Stimulated activated CD4-positive, alpha-beta T cell treated with anti-CD3 and anti-CD28 coated beads, Interleukin-4, amount 100 ng/mL, for 1 hour (primary cell): Measurements from ENCODE around the gene ITGA2.
"Not testable (repeated sequence)": the region's sequence is repeated elsewhere in the genome, so short reads cannot be mapped to it uniquely, and the experiment has no call there.

ENCODE experiments used
- DNase-seq: peaks from one replicate; pipeline ENCODE4 v3.0.0-alpha.2; 2020

Gene ITGA2

DNA sequence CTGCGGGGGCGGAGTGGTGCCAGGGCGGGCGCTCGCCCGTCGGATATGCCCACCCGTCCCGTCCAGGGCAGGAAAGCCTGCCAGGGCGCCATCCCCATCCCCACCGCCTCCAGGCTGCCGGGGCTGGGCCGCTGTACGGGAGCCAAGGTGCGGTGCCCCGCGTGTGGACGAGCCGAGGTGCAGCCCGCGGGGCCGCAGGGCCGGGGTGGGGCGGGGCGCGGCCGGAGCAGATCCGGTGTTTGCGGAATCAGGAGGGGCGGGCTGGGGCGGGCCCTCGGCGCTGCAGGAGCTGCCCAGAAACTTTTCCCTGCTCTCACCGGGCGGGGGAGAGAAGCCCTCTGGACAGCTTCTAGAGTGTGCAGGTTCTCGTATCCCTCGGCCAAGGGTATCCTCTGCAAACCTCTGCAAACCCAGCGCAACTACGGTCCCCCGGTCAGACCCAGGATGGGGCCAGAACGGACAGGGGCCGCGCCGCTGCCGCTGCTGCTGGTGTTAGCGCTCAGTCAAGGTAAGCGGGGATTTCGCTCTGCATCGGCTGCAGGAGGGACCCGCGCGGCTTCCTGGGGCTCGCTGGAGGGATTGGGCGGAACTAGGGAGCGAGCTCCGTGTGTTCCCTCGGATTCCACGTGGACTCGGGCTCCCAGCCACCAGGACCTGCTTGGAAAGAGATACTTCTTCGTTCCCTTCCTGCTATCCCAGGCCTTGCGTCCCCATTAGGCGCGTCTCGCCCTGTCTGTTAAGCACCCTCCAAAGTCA lies at the start of gene ITGA2:
ITGA2 (plus strand) TSS at position 328 of the 756 bp plus-strand sequence; CDS start at position 445, 117 bp downstream.
- peak; percentile 24 for DNase-seq

GRCh38 chr5:52943285-52943684 lies 45.9 kb upstream of the ITGA2 start:
- DNase-seq = no peak

DNA sequence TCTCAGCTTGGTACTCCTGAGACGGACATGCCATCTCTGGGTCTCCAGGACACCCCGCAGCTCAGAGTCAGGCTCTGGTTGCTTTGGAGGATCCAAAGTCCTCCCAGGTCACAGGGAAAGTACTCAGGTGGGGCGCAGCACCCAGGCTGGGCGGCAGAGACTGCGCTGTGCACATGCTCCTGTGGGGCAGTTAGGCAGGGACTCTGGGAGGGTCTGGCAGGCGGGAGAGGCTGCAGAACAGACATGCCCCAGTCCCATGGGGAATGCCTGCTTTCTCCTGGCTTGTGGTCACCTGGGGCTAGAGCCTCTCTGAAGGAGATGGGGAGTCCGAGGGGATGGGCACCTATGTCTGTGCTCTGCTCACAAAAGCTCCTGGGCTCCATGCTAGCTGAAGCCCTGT lies 45.3 kb upstream of the ITGA2 start:
- DNase-seq = no peak

- no peak for DNase-seq
Measured at GRCh38 chr5:52945040-52945439, 44.1 kb upstream of the ITGA2 start.

DNA sequence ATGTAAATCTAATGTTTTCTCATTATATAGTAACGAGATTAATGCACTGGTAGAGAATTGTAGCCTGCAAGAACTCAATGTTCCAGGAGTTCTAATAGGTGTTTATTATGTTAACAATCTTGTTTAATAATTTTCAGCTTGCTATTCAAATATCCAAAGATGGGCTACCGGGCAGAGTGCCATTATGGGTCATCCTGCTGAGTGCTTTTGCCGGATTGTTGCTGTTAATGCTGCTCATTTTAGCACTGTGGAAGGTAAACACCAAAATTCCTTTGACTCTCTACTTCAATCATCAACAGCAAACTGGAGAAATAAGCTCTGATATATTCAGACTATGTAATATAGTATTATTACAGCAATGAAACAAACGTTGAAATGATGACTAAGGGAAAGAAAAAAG lies 41.9 kb upstream of the ITGA2 start:
- no peak for DNase-seq

DNA sequence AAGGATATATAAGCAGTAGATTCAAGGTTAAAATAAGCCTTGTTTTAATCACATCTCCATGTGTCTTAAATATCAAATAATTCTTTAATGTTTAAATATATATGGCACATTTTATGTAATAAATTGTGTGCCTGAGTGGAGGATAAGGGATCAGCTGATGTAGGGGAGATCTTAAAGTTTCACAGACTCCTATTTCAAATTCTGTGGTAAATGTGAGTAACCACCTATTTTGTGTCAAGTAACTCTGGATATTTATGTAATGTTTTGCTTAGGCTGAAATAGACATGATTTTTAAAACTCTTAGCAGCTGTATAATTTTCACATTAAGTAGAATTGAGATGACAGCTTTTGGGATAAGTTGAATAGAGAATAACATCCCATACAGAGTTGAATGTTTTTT lies 41.3 kb upstream of the ITGA2 start:
- DNase-seq = no peak

DNA sequence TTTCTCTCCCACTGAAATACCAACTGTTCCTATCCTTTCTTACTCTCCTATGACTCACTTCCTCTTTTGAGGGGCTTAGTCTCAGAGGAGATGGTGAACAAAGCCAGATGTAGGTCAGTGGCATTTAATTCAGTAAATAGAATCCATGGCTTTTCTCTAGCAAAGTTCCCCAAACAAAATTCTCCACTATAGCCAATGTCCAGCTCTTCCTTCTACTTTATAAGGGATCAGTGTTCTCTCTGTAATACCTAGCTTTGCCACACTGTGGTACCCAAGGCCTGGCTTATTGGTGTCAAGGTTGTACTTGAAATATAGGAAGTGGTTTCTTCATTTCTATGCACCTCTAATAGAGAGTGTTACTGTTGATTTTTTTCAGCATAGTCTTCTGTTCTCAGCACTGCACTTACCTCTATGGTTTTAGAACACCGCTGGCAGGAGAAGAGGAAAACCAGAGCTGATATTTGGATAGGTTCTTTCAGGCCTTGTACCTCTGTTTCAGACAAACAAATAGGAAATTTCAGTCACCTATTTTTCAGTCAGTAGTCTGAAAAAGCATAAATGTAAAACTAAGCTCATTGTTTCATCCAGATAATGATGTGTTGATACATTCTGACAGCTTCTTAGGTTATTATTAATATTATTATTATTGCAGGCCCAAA lies 40.6 kb upstream of the ITGA2 start:
- DNase-seq = peak; percentile 34

DNA sequence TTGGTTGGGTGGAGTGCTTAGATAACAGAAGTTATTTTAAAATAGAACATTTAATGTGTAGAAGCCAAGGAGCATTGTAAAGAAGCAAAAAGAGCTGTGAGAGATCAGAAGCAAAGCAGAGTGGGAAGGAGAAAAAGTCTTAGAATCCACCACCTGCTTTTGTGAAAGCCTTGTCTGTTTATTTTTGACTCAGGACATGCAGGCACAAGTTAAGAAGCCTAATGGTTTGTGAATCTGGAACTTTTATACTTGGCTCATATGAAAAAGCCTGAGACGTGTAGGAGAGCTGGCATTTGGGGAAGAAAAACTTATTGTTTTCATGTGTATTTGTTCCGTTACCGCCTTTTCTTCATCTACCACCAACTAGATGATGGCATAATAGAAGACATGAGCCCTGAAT lies 38.5 kb upstream of the ITGA2 start:
- no peak for DNase-seq

GRCh38 chr5:52952483-52952882 lies 36.7 kb upstream of the ITGA2 start:
- DNase-seq = no peak

DNA sequence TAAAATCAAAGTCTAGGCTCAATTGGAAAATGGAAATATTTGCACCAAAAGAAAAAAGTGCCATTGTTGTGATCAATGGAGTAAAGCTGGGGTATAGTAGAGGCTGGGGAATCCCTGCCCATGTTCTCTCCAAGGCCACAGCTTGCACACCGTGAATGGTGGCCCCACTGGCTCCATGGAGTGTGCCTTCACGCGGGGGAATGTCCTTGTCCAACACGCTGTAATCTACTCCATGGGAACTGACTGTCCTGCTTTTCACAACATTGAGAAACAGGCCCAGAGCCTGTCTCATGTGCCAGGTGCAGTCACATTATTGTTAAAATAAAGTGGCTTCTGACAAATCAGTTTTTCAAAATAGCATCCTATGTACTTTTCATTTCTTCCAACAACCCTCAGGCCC lies 33.1 kb upstream of the ITGA2 start:
- DNase-seq = no peak

- no peak for DNase-seq
Measured at GRCh38 chr5:52956915-52957747, 32.0 kb upstream of the ITGA2 start.

DNA sequence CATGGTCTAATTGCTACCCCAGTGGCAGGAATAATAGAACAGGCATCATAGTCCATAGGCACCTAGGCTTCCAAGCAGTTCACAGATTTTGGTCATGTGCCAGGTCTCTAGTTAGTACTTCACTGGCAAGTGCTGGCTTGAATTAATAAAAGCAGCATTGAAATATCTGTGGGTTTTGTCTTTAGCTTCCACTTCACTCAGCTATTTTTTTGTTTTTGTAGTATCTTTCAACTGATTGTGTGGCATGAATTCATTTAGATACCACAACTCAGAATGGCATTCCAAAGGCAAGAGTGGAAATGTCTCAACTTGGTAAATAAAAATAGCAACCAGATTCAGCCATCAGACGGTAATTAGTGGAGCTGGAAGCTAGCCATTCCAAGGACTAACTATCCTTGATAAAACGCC lies 27.9 kb upstream of the ITGA2 start:
- DNase-seq = no peak

DNA sequence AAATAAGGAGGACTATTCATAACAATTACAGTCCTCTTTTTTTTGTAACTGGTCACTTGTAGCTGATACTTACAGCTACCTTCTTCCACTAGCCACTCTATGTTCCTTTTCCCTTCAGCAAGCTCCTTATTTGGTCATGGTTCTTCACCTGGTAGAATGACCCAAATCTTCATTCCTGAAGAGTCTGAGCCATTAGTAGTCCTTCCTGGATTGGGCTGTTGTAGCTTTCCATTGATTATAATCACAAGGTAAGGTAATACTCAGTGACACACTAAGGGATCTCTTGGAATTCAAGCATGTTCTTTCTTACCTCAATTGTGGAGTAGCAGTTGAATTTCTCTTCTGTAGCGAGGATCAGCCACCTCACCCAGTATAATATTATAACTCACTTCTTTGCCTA lies 25.5 kb upstream of the ITGA2 start:
- no peak for DNase-seq

DNA sequence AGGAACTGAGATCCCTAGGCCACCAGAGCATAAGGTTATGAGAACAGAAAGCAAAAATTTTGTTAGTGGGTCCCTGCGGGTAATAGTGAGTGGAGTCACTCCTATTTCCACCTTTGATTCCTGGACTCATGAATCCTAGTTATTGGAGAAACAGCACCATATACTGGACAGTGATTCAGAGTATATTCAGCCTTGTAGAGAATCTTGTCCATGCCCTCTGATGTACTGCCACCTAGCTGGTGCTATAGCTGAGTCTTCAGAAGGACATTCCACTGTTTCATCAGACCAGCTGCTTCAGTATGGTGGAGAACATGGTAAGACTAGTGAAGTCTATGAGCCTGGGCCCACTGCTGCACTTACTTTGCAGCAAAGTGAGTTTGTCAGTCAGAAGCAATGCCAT lies 25.0 kb upstream of the ITGA2 start:
- DNase-seq = no peak

DNA sequence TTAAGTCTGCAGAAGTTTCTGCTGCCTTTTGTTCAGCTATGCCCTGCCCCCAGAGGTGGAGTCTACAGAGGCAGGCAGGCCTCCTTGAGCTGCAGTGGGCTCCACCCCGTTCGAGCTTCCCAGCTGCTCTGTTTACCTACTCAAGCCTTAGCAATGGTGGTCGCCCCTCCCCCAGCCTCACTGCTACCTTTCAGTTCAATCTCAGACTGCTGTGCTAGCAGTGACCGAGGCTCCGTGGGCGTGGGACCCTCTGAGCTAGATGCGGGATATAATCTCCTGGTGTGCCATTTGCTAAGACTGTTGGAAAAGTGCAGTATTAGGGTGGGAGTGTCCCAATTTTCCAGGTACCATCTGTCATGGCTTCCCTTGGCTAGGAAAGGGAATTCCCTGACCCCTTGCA lies 13.0 kb upstream of the ITGA2 start:
- not testable (repeated sequence) for DNase-seq

DNA sequence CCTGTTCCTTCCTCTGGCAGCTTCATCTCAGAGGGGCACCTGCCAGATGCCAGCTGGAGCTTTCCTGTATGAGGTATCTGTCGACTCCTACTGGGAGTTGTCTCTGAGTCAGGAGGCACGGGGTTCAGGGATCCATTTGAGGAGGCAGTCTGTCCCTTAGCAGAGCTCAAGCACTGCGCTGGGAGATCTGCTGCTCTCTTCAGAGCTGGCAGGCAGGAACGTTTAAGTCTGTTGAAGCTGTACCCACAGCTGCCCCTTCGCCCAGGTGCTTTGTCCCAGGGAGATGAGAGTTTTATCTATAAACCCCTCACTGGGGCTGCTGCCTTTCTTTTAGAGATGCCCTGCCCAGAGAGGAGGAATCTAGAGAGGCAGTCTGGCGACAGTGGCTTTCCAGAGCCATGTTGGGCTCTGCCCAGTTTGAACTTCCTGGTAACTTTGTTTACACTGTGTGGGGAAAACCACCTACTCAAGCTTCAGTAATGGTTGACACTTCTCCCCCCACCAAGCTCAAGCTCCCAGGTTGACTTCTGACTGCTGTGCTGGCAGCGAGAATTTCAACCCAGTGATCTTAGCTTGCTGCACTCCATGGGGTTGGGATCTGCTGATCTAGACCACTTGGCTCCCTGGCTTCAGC lies 11.8 kb upstream of the ITGA2 start:
- no peak for DNase-seq

DNA sequence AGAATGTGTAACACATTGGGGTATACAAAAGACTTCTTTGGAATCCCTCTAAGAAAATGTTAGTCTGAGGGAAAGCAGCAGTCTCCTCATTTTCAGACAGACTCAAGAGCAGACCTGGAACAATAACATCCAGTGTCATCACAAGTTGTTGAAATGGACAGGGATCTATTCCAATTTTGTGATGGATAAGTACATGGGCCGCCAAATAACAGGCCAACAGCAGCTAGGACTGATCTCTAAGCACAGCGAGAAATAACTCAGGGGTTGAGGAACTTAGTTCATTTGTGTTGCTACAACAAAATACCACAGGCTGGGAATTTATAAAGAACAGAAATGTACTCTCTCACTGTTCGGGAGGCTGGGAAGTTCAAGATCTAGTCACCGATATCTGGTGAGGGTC lies 7.6 kb upstream of the ITGA2 start:
- no peak for DNase-seq

GRCh38 chr5:52983731-52984636 lies 5.2 kb upstream of the ITGA2 start:
- no peak for DNase-seq

- no peak for DNase-seq
Measured at GRCh38 chr5:52985306-52985705, 3.8 kb upstream of the ITGA2 start.

DNA sequence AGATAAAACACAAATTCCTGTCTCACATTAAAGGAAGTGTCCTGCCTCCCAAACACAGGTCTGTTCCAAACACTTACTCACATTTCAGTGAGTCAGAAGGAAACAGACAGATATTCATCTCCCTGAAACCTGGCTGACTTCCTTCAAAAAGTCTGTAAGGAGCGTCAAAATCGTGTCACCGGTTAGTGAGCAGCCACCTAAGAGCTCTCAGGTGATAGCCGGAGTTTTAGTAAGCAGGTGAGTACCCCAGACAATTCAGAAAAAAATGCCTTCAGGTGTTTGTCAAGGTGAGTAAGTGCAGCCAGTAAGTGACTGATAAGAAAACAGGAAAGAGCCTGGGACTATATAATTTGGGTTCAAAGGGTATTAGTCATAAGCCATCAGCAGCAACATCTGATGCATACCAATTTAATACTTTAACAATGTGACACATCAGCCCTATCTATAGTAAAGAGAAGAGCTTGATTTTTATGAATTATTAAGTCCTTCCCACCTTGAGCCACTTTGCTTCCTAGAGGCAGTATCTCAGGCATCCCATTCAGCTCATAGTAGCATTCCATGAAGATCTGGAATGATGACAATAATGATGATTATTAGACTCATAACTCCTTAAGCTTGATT lies 1.3 kb upstream of the ITGA2 start:
- no peak for DNase-seq

GRCh38 chr5:52988335-52989024 lies 672 bp upstream of the ITGA2 start:
- DNase-seq = no peak
